Uterus (tissue), 2 donors: ENCODE measurements around the gene DHRS7B.

Experiments used
- POLR2A ChIP-seq, 2 donors: fragments of 450-650 bp; IDR thresholded peaks; one replicate each; pipeline ENCODE4 v1.6.1; 2016; ENCODE audit warnings: antibody characterized with exemption in 2 of 2, mild to moderate bottlenecking in 1 of 2, moderate library complexity in 1 of 2
- TF ChIP-seq, protein P1 (sequence below), 4 experiments: fragments of 200-600 bp in 2 of 4; fragments of 450-650 bp in 2 of 4; sonication (generic) in 2 of 4; IDR thresholded peaks; one replicate each; pipeline ENCODE4 v1.5.1; 2016 to 2019; ENCODE audit warnings: antibody characterized with exemption in 4 of 4, mild to moderate bottlenecking in 2 of 4, moderate library complexity in 1 of 4

DNA sequence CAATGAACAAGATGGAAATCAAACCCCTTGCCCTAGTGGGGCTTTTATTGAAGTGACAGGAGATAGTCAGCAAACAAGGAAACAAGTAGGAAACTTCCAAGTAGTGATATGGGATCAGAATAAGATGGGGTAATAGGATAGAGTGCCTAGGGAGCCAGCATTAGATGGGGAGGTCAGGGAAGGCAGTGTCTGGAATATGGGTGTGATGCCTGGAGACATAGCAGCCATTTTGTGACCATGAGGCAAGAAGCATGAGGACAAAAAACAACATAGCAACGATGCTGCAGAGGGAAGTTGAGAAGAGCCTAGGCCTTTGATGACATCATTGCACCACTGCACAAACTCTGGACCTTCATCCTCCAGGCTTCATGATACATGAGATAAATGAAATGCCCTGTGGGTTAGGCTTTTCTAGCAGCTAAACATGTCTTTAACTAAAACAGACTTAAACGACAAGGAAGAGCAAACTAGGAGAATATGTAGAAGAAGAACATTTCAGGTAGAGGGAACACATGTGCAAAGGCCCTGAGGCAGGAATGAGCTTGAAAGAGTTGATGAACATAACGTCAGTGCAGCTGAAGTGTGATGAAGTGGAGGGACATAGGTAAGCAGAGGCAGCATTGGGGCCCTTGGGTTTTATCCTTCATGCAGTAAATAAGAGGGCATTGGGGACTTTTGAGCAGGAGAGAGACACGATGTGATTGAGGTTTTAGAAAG lies 105.4 kb downstream of the DHRS7B start:
- no peak for TF ChIP-seq POLR2A (IDR thresholded peaks at IDR 0.05)
- TF ChIP-seq, protein P1, sequence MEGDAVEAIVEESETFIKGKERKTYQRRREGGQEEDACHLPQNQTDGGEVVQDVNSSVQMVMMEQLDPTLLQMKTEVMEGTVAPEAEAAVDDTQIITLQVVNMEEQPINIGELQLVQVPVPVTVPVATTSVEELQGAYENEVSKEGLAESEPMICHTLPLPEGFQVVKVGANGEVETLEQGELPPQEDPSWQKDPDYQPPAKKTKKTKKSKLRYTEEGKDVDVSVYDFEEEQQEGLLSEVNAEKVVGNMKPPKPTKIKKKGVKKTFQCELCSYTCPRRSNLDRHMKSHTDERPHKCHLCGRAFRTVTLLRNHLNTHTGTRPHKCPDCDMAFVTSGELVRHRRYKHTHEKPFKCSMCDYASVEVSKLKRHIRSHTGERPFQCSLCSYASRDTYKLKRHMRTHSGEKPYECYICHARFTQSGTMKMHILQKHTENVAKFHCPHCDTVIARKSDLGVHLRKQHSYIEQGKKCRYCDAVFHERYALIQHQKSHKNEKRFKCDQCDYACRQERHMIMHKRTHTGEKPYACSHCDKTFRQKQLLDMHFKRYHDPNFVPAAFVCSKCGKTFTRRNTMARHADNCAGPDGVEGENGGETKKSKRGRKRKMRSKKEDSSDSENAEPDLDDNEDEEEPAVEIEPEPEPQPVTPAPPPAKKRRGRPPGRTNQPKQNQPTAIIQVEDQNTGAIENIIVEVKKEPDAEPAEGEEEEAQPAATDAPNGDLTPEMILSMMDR (IDR thresholded peaks at IDR 0.05): no peak
